Common myeloid progenitor, CD34-positive (primary cell): ENCODE results near the gene CENPA.
A peak's percentile ranks its signal among the peaks of the same experiment; 100 is the strongest.

ENCODE experiments used
- CTCF ChIA-PET: fragments of 350-600 bp; sonication (Branson Sonifier 250); formaldehyde crosslinking; loops from one replicate; lab custom pipeline; 2021; ENCODE audit warnings: antibody characterized with exemption; lab: Charles Lee
- POLR2A ChIA-PET: fragments of 350-600 bp; sonication (Branson Sonifier 250); formaldehyde crosslinking; loops from one replicate; lab custom pipeline; 2021; ENCODE audit warnings: antibody characterized with exemption; lab: Charles Lee
- DNase-seq, 3 donors: peaks; one replicate each; pipeline versions ENCODE4 v3.0.0 to v3.0.0-alpha.2; 2013
- H3K27ac ChIP-seq, 2 experiments: 1 replicate in 1 of 2; 2 replicates in 1 of 2; pipeline ENCODE4 v1.7.0; 2013; ENCODE audit warnings: inconsistent platforms in 2 of 2, low read length in 2 of 2, mild to moderate bottlenecking in 2 of 2, low read depth in 1 of 2, moderate library complexity in 1 of 2; ENCODE audit not compliant: severe bottlenecking in 2 of 2, insufficient read depth in 1 of 2, poor library complexity in 1 of 2
- H3K27me3 ChIP-seq, 5 experiments: replicated peaks in 2 of 5; 1 replicate in 3 of 5; 2 replicates in 2 of 5; pipeline versions ENCODE4 v1.6.1 to v1.7.0; 2013; ENCODE audit warnings: low read length in 4 of 5, mild to moderate bottlenecking in 2 of 5, moderate library complexity in 2 of 5, inconsistent platforms in 1 of 5; ENCODE audit not compliant: insufficient read depth in 5 of 5, control insufficient read depth in 4 of 5
- H3K36me3 ChIP-seq, 4 experiments: 1 replicate in 2 of 4; 2 replicates in 2 of 4; pipeline versions ENCODE4 v1.6.1 to v1.7.0; 2013; ENCODE audit warnings: low read length in 3 of 4, control low read depth in 1 of 4, mild to moderate bottlenecking in 1 of 4; ENCODE audit not compliant: control insufficient read depth in 4 of 4, insufficient read depth in 4 of 4
- H3K4me1 ChIP-seq, 4 experiments: 1 replicate in 3 of 4; 2 replicates in 1 of 4; pipeline versions ENCODE4 v1.6.1 to v1.7.1; 2013; ENCODE audit warnings: low read length in 3 of 4, mild to moderate bottlenecking in 3 of 4, control low read depth in 1 of 4, inconsistent platforms in 1 of 4, moderate library complexity in 1 of 4; ENCODE audit not compliant: control insufficient read depth in 4 of 4, insufficient read depth in 4 of 4; ENCODE audit errors: control extremely low read depth in 1 of 4
- H3K4me3 ChIP-seq, 7 experiments: 1 replicate in 4 of 7; 2 replicates in 3 of 7; pipeline versions ENCODE4 v1.5.1 to v1.7.0; 2013; ENCODE audit warnings: mild to moderate bottlenecking in 7 of 7, low read length in 6 of 7, moderate library complexity in 6 of 7, inconsistent platforms in 2 of 7, low read depth in 2 of 7, control low read depth in 1 of 7; ENCODE audit not compliant: insufficient read depth in 4 of 7, control insufficient read depth in 1 of 7; ENCODE audit errors: extremely low read depth in 1 of 7
- H3K9me3 ChIP-seq, 5 experiments: 1 replicate in 4 of 5; 2 replicates in 1 of 5; pipeline versions ENCODE4 v1.6.1 to v1.7.1; 2013; ENCODE audit warnings: low read length in 4 of 5, mild to moderate bottlenecking in 2 of 5, inconsistent platforms in 1 of 5, low read depth in 1 of 5, moderate library complexity in 1 of 5; ENCODE audit not compliant: control insufficient read depth in 4 of 5, insufficient read depth in 2 of 5; ENCODE audit errors: control extremely low read depth in 1 of 5
- WGBS: methylation state at CpG from one replicate; pipeline ENCODE4 v1.1.5; 2013; ENCODE audit not compliant: insufficient coverage; 5-methylcytosine and 5-hydroxymethylcytosine counted together

The CENPA gene

GRCh38 chr2:26772064-26773001 is 13.5 kb upstream of the CENPA start:
- no peak overlapping the region for H3K27ac ChIP-seq
- H3K36me3 ChIP-seq, result peaks cover 0 to 27% (median 18%) of the 10 kb centered on the region in 4 experiments
- no peaks in the 10 kb centered on the region for H3K9me3 ChIP-seq
- POLR2A ChIA-PET, result no interaction called here
- DNase-seq, result peak in 2 of 3 donors; percentile 62 to 79
- no peaks in the 10 kb centered on the region for H3K27me3 ChIP-seq
- H3K4me3 ChIP-seq, result no peak overlapping the region
- WGBS, result 49% methylated on average over 13 of the region's 13 CpGs
- peaks cover 4 to 53% (median 44%) of the 10 kb centered on the region in 4 experiments for H3K4me1 ChIP-seq
- CTCF ChIA-PET, result interaction anchor here (1.3 to 1.9 kb wide), 2 partner anchors 8 to 27 kb away, joined by 3 to 4 read pairs; no protein-coding TSS in a partner anchor

DNA sequence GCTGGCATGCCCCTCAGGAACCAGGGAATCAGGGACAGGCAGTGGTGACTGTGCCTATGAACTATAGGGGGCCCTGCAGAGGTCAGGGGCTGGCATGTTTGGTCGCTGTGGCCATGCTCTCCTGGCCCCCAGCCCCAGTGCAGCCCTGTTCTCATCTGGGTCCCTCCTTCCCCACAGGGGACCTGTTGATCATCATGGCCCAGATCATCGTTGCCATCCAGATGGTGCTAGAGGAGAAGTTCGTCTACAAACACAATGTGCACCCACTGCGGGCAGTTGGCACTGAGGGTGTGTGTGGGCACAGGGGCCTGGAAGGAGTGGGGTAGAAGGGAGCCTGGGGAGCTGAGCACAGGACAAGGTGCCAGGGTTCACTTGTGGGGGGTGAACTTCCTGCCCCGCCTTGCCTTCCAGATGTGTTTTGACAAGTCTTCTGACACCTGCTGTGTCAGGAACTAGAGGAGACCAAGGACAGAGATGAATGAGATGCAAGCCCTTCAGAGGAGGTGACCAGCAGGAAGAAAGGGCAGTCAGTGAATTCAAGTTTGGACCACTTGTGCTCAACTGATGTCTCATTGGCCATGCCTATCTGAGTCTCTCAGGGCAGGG is 9.6 kb upstream of the CENPA start:
- POLR2A ChIA-PET, result no interaction called here

DNA sequence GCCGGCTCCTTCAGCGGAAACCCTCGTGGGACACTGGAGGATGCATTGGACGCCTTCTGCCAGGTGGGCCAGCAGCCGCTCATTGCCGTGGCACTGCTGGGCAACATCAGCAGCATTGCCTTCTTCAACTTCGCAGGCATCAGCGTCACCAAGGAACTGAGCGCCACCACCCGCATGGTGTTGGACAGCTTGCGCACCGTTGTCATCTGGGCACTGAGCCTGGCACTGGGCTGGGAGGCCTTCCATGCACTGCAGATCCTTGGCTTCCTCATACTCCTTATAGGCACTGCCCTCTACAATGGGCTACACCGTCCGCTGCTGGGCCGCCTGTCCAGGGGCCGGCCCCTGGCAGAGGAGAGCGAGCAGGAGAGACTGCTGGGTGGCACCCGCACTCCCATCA is 7.8 kb upstream of the CENPA start:
- H3K4me3 ChIP-seq, result no peak overlapping the region
- no peak overlapping the region for H3K27ac ChIP-seq
- H3K36me3 ChIP-seq, result peaks cover 0 to 54% (median 36%) of the 10 kb centered on the region in 4 experiments
- DNase-seq, result no peak
- peaks cover 0 to 8% (median 0%) of the 10 kb centered on the region in 5 experiments for H3K9me3 ChIP-seq
- CTCF ChIA-PET, result interaction anchor here (1.2 kb wide), 1 partner anchor 9 kb away, joined by 4 read pairs; no protein-coding TSS in a partner anchor
- 98% methylated on average over 18 of the region's 18 CpGs for WGBS
- peaks cover 0 to 2% (median 0%) of the 10 kb centered on the region in 4 experiments for H3K4me1 ChIP-seq
- POLR2A ChIA-PET, result no interaction called here
- no peaks in the 10 kb centered on the region for H3K27me3 ChIP-seq

More for the DNA sequence above, 9.6 kb upstream of the CENPA start:
- no peak for DNase-seq
- no peak overlapping the region for H3K27ac ChIP-seq
- 96% methylated on average over 4 of the region's 5 CpGs for WGBS
- peaks cover 0 to 19% (median 15%) of the 10 kb centered on the region in 4 experiments for H3K4me1 ChIP-seq
- CTCF ChIA-PET, result interaction anchor here (1.0 to 1.1 kb wide), 2 partner anchors 12 to 46 kb away, joined by 3 read pairs; no protein-coding TSS in a partner anchor
- peaks cover 0 to 54% (median 35%) of the 10 kb centered on the region in 4 experiments for H3K36me3 ChIP-seq
- no peaks in the 10 kb centered on the region for H3K27me3 ChIP-seq
- peaks cover 0 to 7% (median 0%) of the 10 kb centered on the region in 5 experiments for H3K9me3 ChIP-seq
- H3K4me3 ChIP-seq, result no peak overlapping the region

GRCh38 chr2:26778507-26778906 is 7.3 kb upstream of the CENPA start:
- Histone ChIP-seq H3K27me3 (no peaks in the 10 kb centered on the region), H3K4me3 (no peak overlapping the region), H3K36me3 (peaks cover 0 to 54% (median 36%) of the 10 kb centered on the region in 4 experiments), H3K27ac (no peak overlapping the region), H3K9me3 (peaks cover 0 to 8% (median 0%) of the 10 kb centered on the region in 5 experiments), H3K4me1 (peaks cover 0 to 2% (median 0%) of the 10 kb centered on the region in 4 experiments)
- POLR2A ChIA-PET, result no interaction called here
- 100% methylated on average over 2 of the region's 3 CpGs for WGBS
- CTCF ChIA-PET, result interaction anchor here (0.7 to 0.9 kb wide), 2 partner anchors 9 to 201 kb away, joined by 3 read pairs; no protein-coding TSS in a partner anchor
- DNase-seq, result no peak

- H3K27me3 ChIP-seq, result no peaks in the 10 kb centered on the region
These were observed 5.6 kb upstream of the CENPA start for GRCh38 chr2:26780203-26780760.

DNA sequence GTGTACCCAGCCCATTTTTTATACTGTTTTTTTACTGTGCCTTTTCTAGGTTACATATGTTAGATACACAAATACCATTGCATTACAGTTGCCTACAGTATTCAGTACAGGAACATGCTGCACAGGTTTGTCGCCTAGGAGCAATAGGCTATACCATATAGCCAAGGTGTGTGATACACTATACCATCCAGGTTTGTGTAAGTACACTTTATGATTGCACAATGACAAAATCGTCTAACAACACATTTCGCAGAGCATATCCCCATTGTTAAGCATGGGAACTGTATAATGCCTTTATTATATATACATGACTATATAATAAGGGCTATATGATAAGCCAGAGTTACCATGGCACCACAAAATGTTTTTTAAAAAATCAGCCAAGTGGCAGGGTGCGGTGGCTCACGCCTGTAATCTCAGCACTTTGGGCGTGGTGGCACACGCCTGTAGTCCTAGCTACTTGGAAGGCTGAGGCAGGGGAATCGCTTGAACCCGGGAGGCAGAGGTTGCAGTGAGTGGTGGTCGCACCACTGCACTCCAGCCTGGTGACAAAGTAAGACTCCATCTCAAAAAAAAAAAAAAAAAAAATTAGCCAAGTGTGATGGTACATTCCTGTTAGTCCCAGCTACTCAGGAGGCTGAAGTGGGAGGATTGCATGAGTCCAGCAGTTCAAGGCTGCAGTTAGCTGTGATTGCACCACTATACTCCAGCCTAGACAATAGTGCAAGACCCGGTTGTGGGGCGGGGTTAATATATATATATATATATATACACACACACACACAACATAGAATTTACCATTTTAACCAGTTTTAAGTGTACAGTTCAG is 2.8 kb upstream of the CENPA start:
- DNase-seq, result no peak
- ChIA-PET POLR2A (no interaction called here), CTCF (no interaction called here)
- peaks cover 8 to 21% (median 13%) of the 10 kb centered on the region in 4 experiments for H3K4me1 ChIP-seq
- 98% methylated on average over 5 of the region's 12 CpGs for WGBS
- H3K36me3 ChIP-seq, result peaks cover 0 to 22% (median 14%) of the 10 kb centered on the region in 4 experiments
- H3K27ac ChIP-seq, result no peak overlapping the region
- peaks cover 0 to 8% (median 0%) of the 10 kb centered on the region in 5 experiments for H3K9me3 ChIP-seq
- H3K4me3 ChIP-seq, result no peak overlapping the region
- no peaks in the 10 kb centered on the region for H3K27me3 ChIP-seq

More at GRCh38 chr2:26780203-26780760, 5.6 kb upstream of the CENPA start:
- 97% methylated on average over 4 of the region's 4 CpGs for WGBS
- Histone ChIP-seq H3K4me1 (peaks cover 3 to 7% (median 6%) of the 10 kb centered on the region in 4 experiments), H3K36me3 (peaks cover 0 to 40% (median 31%) of the 10 kb centered on the region in 4 experiments), H3K27ac (no peak overlapping the region), H3K4me3 (no peak overlapping the region), H3K9me3 (peaks cover 0 to 8% (median 0%) of the 10 kb centered on the region in 5 experiments)
- ChIA-PET CTCF (interaction anchor here (1.2 kb wide), 1 partner anchor 9 kb away, joined by 3 read pairs; no protein-coding TSS in a partner anchor), POLR2A (no interaction called here)
- DNase-seq, result no peak
